ENCODE data around the gene SNCAIP.

DNA sequence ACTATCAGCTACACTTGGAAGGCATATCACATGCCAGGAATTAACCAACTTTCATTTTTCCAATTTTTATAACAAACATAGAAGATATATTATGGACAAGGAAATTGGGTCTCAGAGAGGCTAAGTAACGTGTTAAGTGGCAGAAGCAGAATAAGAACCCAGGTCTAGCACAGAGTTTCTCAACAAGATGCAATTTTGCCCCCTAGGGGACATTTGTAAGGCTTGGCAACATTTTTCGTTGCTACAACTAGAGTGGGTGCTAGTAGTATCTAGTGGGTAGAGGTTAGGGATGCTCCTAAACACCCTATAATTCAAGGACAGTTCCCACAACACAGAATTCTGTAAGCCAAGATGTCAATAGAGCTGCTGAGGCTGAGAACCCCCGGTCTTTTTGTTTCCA, 180.6 kb downstream of the SNCAIP start:
- no peak for TF ChIP-seq POLR2A (IDR thresholded peaks at IDR 0.05; ENCODE audit: extremely low read depth, insufficient read length)
- peak; percentile 16 for TF ChIP-seq CTCF (IDR thresholded peaks at IDR 0.05; ENCODE audit: low read depth, low read length)
